ENCODE results near the gene ZP1. TPM values are rescaled to one million over a fixed set of nuclear protein-coding genes. Genes with fewer than 3 reads are reported as not detected.

ZP1 gene
- total RNA-seq, 4 donors from 2014 or later: not detected

DNA sequence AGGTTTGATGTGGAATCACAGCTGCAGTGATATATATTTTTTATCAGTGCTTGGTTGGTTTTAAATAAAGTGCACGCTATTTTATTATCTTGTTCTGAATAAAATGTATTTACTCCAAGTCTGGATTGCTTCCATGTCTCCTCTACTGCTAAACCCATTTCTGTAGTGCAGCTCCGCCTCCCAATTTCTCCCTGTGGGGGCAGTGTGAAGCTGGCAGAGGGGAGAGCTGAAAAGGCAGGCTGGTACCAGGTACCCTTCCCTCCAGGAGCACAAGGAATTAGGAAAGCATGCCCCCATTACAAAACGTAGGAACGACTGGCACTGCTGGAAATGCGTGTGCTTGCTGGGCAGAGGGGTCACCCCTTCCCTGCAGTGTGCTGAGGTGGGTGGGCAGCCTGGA is 56.0 kb downstream of the ZP1 start:
- Histone ChIP-seq H3K4me3 (no peak overlapping the region), H3K27ac (no peak overlapping the region), H3K36me3 (peaks cover 0 to 29% (median 13%) of the 10 kb centered on the region in 4 donors), H3K4me1 (peaks cover 16 to 22% (median 19%) of the 10 kb centered on the region in 4 donors), H3K27me3 (peaks cover 26% of the 10 kb centered on the region), H3K9me3 (no peaks in the 10 kb centered on the region)
- no peak for DNase-seq
- 60 to 76% methylated on average over 1 to 5 of the region's 5 CpGs for WGBS, 2 donors (ENCODE audit: low coverage in 1 of 2)
- intact Hi-C loops (cut with DNase I; ENCODE audit: low total_unique reads): no loop called here
- TF ChIP-seq POLR2A (IDR thresholded peaks at IDR 0.05): no peak
- no peak for TF ChIP-seq POLR2AphosphoS5 (IDR thresholded peaks at IDR 0.05)
- TF ChIP-seq, protein P1, sequence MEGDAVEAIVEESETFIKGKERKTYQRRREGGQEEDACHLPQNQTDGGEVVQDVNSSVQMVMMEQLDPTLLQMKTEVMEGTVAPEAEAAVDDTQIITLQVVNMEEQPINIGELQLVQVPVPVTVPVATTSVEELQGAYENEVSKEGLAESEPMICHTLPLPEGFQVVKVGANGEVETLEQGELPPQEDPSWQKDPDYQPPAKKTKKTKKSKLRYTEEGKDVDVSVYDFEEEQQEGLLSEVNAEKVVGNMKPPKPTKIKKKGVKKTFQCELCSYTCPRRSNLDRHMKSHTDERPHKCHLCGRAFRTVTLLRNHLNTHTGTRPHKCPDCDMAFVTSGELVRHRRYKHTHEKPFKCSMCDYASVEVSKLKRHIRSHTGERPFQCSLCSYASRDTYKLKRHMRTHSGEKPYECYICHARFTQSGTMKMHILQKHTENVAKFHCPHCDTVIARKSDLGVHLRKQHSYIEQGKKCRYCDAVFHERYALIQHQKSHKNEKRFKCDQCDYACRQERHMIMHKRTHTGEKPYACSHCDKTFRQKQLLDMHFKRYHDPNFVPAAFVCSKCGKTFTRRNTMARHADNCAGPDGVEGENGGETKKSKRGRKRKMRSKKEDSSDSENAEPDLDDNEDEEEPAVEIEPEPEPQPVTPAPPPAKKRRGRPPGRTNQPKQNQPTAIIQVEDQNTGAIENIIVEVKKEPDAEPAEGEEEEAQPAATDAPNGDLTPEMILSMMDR (IDR thresholded peaks at IDR 0.05): no peak
- TF ChIP-seq EP300 (IDR thresholded peaks at IDR 0.05; ENCODE audit: low read depth): no peak
- in situ Hi-C loops (cut with MboI; ENCODE audit: low pct_ligation_motif_present in 1 of 4, low pct_unique_long_range_greater_than_20kb in 1 of 4, low sequenced_read_pairs in 3 of 4): no loop called here

DNA sequence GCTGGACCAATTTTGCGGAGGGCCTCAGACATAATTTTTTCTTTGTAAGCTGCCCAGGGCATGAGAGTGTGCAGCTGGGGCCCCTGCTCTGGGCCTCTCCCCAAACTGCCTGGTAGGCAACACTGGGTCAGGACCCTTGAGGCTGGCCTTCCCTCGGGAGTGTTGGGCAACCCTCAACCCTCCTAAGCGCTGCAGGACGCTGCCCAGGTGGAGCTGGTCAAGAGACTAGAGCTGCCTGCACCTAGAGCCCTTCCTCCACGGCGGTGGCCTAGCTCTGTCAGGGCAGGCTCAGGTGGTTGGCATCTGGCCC is 56.4 kb downstream of the ZP1 start:
- Histone ChIP-seq H3K9me3 (no peaks in the 10 kb centered on the region), H3K27ac (no peak overlapping the region), H3K4me3 (peak overlapping the region in 2 of 4 donors; percentile 58 to 68), H3K36me3 (peaks cover 0 to 29% (median 13%) of the 10 kb centered on the region in 4 donors), H3K27me3 (peaks cover 26% of the 10 kb centered on the region), H3K4me1 (peaks cover 16 to 20% (median 19%) of the 10 kb centered on the region in 4 donors)
- intact Hi-C loops (cut with DNase I; ENCODE audit: low total_unique reads): no loop called here
- TF ChIP-seq POLR2A (IDR thresholded peaks at IDR 0.05) (no peak), POLR2AphosphoS5 (IDR thresholded peaks at IDR 0.05) (no peak), EP300 (IDR thresholded peaks at IDR 0.05; ENCODE audit: low read depth) (no peak)
- TF ChIP-seq, protein P1 (IDR thresholded peaks at IDR 0.05): no peak
- DNase-seq: no peak
- in situ Hi-C loops (cut with MboI; ENCODE audit: low pct_ligation_motif_present in 1 of 4, low pct_unique_long_range_greater_than_20kb in 1 of 4, low sequenced_read_pairs in 3 of 4): no loop called here
- WGBS, 2 donors (ENCODE audit: low coverage in 1 of 2): 58% methylated on average over 6 of the region's 6 CpGs; no CpG with 5 or more reads in 1 of the 2 donors

DNA sequence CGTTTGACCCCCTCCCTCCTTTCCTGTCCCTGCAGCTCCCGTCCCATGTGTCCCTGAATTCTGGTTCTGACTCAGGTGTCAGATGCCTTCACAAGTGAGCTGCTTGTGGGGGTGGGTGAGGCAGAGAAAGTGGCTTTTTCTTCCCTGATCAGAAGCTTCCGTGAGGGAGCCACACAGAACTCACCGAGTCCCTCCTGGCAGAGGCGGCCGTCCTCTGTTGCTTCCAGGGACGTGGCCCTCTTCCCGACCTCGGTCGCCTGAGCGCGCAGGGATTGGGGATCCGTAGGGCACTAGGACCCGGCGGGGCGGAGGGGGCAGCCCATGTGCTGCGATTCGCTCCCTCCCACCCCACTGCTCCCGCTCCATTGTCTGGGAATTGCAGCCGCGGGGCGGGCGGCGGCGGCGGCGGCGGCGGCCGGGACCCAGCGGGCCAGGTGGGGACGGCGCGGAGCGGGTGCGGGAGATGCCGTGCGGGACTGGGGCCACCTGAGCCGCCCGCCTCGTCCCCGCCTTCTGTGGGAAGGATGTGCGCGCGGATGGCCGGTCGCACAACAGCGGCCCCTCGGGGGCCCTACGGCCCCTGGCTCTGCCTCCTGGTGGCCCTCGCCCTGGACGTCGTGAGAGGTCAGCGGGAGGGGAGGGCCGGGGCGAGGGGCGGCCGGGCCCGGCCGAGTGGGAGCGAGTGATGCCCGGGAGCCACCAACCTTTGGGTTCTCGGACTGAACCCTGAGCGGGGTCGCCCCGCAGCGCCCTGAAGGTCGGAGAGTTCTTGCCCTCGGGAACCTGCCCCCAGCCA is 57.0 kb downstream of the ZP1 start, which contains the start of gene TMEM132A:
Gene TMEM132A, plus strand, starts transcription at position 351 of the 796 bp plus-strand sequence. Its CDS starts 174 bp downstream, at position 525.
- intact Hi-C loops (cut with DNase I; ENCODE audit: low total_unique reads): no loop called here

More for the DNA sequence above, 57.0 kb downstream of the ZP1 start, which contains the start of gene TMEM132A:
- H3K4me3 ChIP-seq: peak within 1 kb of the TSS; percentile 43 to 68 (median 55)
- H3K27ac ChIP-seq: no peak within 1 kb of the TSS
- H3K9me3 ChIP-seq: no peaks in the 10 kb centered on the region
- peak; percentile 74 for DNase-seq
- TF ChIP-seq, protein P1 (IDR thresholded peaks at IDR 0.05): no peak
- TF ChIP-seq POLR2AphosphoS5 (IDR thresholded peaks at IDR 0.05) (no peak), EP300 (IDR thresholded peaks at IDR 0.05; ENCODE audit: low read depth) (no peak), POLR2A (IDR thresholded peaks at IDR 0.05) (no peak)
- peaks cover 15 to 19% (median 18%) of the 10 kb centered on the region in 4 donors for H3K4me1 ChIP-seq
- in situ Hi-C loops (cut with MboI; ENCODE audit: low pct_ligation_motif_present in 1 of 4, low pct_unique_long_range_greater_than_20kb in 1 of 4, low sequenced_read_pairs in 3 of 4): no loop called here
- 0% methylated on average over 25 of the region's 69 CpGs; no CpG with 5 or more reads in 1 of the 2 donors for WGBS, 2 donors (ENCODE audit: low coverage in 1 of 2)
- peaks cover 0 to 29% (median 13%) of the 10 kb centered on the region in 4 donors for H3K36me3 ChIP-seq
- H3K27me3 ChIP-seq: peaks cover 26% of the 10 kb centered on the region

Other genes starting within 250 kb of the ZP1 start
- 100 to 1,000 TPM in 1 of 4 donors, 10 to 100 TPM in 3; 22.9 to 141 (median 52.1) TPM for gene MS4A8, start 167.9 kb upstream of the ZP1 start, total RNA-seq
- not detected for gene MS4A18, start 142.8 kb upstream of the ZP1 start, total RNA-seq
- not detected for gene MS4A15, start 110.7 kb upstream of the ZP1 start, total RNA-seq
- gene MS4A10, start 82.2 kb upstream of the ZP1 start, total RNA-seq: 1 to 10 TPM in 2 of 4 donors, not detected in 2; 1.3 to 2.2 TPM
- 1 to 10 TPM; 1.9 to 9.1 (median 5.5) TPM for gene CCDC86, start 25.4 kb upstream of the ZP1 start, total RNA-seq
- gene PTGDR2, start 11.6 kb upstream of the ZP1 start, total RNA-seq: 10 to 100 TPM in 1 of 4 donors, 1 to 10 TPM in 2, not detected in 1; 3.5 to 36.6 (median 4.5) TPM
- 10 to 100 TPM; 15.5 to 70.3 (median 42.8) TPM for gene PRPF19, start 39.0 kb downstream of the ZP1 start, total RNA-seq
- 10 to 100 TPM; 35.2 to 47.2 (median 45.1) TPM for gene TMEM109, start 46.6 kb downstream of the ZP1 start, total RNA-seq
- gene TMEM132A, start 56.9 kb downstream of the ZP1 start, total RNA-seq: 1 to 10 TPM; 1.8 to 7.0 (median 3.5) TPM
- 10 to 100 TPM in 3 of 4 donors, 1 to 10 TPM in 1; 8.1 to 18.9 (median 12.6) TPM for gene SLC15A3, start 84.6 kb downstream of the ZP1 start, total RNA-seq
- 1 to 10 TPM in 3 of 4 donors, not detected in 1; 1.9 to 4.3 (median 3.0) TPM for gene CD6, start 104.1 kb downstream of the ZP1 start, total RNA-seq
- gene CD5, start 234.9 kb downstream of the ZP1 start, total RNA-seq: 1 to 10 TPM in 3 of 4 donors, not detected in 1; 1.6 to 7.5 (median 3.7) TPM